Fibroblast of skin of right quadriceps (primary cell): Measurements from ENCODE around the gene GLT1D1.

Source experiments
- DNase-seq: peaks from one replicate; pipeline ENCODE4 v3.0.0-alpha.2; 2013

The GLT1D1 gene

GRCh38 chr12:128970110-128970509 is 116.8 kb downstream of the GLT1D1 start:
- DNase-seq = no peak

- DNase-seq = no peak
These were observed 117.7 kb downstream of the GLT1D1 start for GRCh38 chr12:128970941-128971340.

GRCh38 chr12:128971802-128972201 is 118.5 kb downstream of the GLT1D1 start:
- DNase-seq = no peak

- no peak for DNase-seq
These were observed 120.8 kb downstream of the GLT1D1 start for GRCh38 chr12:128973883-128974681.

GRCh38 chr12:128974881-128975280 is 121.6 kb downstream of the GLT1D1 start:
- DNase-seq = no peak

GRCh38 chr12:128976120-128976738 is 123.0 kb downstream of the GLT1D1 start:
- DNase-seq = no peak

- DNase-seq = no peak
These were observed 124.2 kb downstream of the GLT1D1 start for GRCh38 chr12:128977441-128977840.

GRCh38 chr12:128978067-128978466 is 124.8 kb downstream of the GLT1D1 start:
- DNase-seq = no peak

- no peak for DNase-seq
These were observed 127.3 kb downstream of the GLT1D1 start for GRCh38 chr12:128980623-128981022.

- no peak for DNase-seq
These were observed 128.8 kb downstream of the GLT1D1 start for GRCh38 chr12:128981971-128982533.

GRCh38 chr12:128982933-128983332 is 129.7 kb downstream of the GLT1D1 start:
- no peak for DNase-seq

GRCh38 chr12:128983371-128983770 is 130.1 kb downstream of the GLT1D1 start:
- no peak for DNase-seq

- no peak for DNase-seq
These were observed 133.7 kb downstream of the GLT1D1 start for GRCh38 chr12:128986957-128987356.

GRCh38 chr12:128989287-128989686 is 136.0 kb downstream of the GLT1D1 start:
- no peak for DNase-seq

GRCh38 chr12:128991716-128992115 is 138.4 kb downstream of the GLT1D1 start:
- no peak for DNase-seq

- no peak for DNase-seq
These were observed 138.8 kb downstream of the GLT1D1 start for GRCh38 chr12:128992116-128992515.

GRCh38 chr12:128992550-128992949 is 139.3 kb downstream of the GLT1D1 start:
- DNase-seq = no peak

- no peak for DNase-seq
These were observed 141.6 kb downstream of the GLT1D1 start for GRCh38 chr12:128994856-128995255.

GRCh38 chr12:128995619-128996018 is 142.3 kb downstream of the GLT1D1 start:
- no peak for DNase-seq

GRCh38 chr12:129001826-129002225 is 148.5 kb downstream of the GLT1D1 start:
- no peak for DNase-seq

- DNase-seq = no peak
These were observed 149.1 kb downstream of the GLT1D1 start for GRCh38 chr12:129002427-129002826.

- no peak for DNase-seq
These were observed 152.1 kb downstream of the GLT1D1 start for GRCh38 chr12:129005416-129005815.

- DNase-seq = no peak
These were observed 152.6 kb downstream of the GLT1D1 start for GRCh38 chr12:129005829-129006228.
